GM12875 (cell line): ENCODE data around the gene ATG5.

ENCODE experiments used
- H3K4me3 ChIP-seq: one replicate; pipeline ENCODE4 v1.5.1; 2011; ENCODE audit warnings: low read depth, low read length, control low read depth
- CTCF ChIP-seq: IDR thresholded peaks from 2 replicates; pipeline ENCODE4 v1.5.1; 2011; ENCODE audit warnings: low read depth, mild to moderate bottlenecking, control low read depth, inconsistent platforms, low read length, moderate library complexity, borderline replicate concordance; ENCODE audit not compliant: insufficient read depth

Gene ATG5

GRCh38 chr6:106170030-106170791 lies 155.3 kb downstream of the ATG5 start:
- no peak for TF ChIP-seq CTCF

GRCh38 chr6:106169517-106169916 lies 156.0 kb downstream of the ATG5 start:
- H3K4me3 ChIP-seq = no peak overlapping the region
- TF ChIP-seq CTCF = no peak

More at GRCh38 chr6:106170030-106170791, 155.3 kb downstream of the ATG5 start:
- H3K4me3 ChIP-seq = no peak overlapping the region

- TF ChIP-seq CTCF = no peak
- no peak overlapping the region for H3K4me3 ChIP-seq
Measured at GRCh38 chr6:106168097-106168888, 157.3 kb downstream of the ATG5 start.

DNA sequence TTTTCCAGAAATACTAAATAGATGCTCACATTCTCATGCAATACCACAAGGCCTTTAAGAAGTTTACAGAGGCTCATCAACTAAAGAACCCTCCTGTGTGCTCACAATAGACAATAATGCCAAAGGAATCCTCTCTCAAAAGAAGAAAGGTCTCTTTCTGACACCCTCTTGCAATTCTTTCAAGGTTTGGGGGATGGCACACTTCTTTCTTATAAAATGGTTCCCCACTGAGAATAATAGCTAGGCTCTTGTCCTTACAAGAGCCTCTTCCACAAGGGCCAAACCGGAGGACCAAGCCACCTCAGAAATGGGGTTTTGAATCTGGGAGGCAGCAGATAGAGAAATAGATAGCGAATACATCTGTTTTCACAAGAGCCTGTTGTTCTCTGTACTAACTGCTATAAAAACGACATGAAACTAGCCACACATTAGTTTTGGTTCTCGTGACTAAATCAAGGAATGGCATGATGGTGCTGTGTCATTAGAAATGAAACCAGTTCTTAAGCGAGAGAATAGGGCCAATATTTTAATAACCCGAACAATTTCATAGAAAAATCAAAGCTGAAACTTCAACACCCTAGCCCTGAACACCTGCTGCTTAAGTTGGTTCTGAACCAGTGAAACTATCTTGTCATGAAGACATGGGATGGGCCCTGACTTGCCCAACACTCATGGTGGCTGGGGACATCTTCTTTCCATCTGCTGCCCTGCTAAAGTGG lies 158.3 kb downstream of the ATG5 start:
- no peak overlapping the region for H3K4me3 ChIP-seq
- no peak for TF ChIP-seq CTCF

- no peak overlapping the region for H3K4me3 ChIP-seq
- TF ChIP-seq CTCF = no peak
Measured at GRCh38 chr6:106165885-106166485, 159.6 kb downstream of the ATG5 start.

GRCh38 chr6:106163966-106164877 lies 161.3 kb downstream of the ATG5 start:
- TF ChIP-seq CTCF = no peak
- no peak overlapping the region for H3K4me3 ChIP-seq
